Stimulated activated naive CD8-positive, alpha-beta T cell treated with anti-CD3 and anti-CD28 coated beads, Interleukin-15, Interleukin-2, amounts not matched to agents 100 ng/mL and 50 ng/mL, for 24 hours (primary cell): ENCODE measurements around the gene SH3D21.

Experiments
- H3K27ac Mint-ChIP-seq: one replicate; pipeline ENCODE4 v1.8.0; 2021; ENCODE audit warnings: mild to moderate bottlenecking, mixed read lengths
- H3K27me3 Mint-ChIP-seq: one replicate; pipeline ENCODE4 v1.8.0; 2021; ENCODE audit warnings: mixed read lengths
- H3K36me3 Mint-ChIP-seq: one replicate; pipeline ENCODE4 v1.8.0; 2021; ENCODE audit warnings: low read depth, mixed read lengths
- H3K4me1 Mint-ChIP-seq: one replicate; pipeline ENCODE4 v1.8.0; 2021; ENCODE audit warnings: low read depth, mixed read lengths
- H3K4me3 Mint-ChIP-seq: one replicate; pipeline ENCODE4 v1.8.0; 2021; ENCODE audit warnings: mild to moderate bottlenecking, mixed read lengths
- H3K9me3 Mint-ChIP-seq: one replicate; pipeline ENCODE4 v1.8.0; 2021; ENCODE audit warnings: mixed read lengths

The SH3D21 gene

GRCh38 chr1:36309397-36309796 lies 3.2 kb downstream of the SH3D21 start:
- H3K27me3 Mint-ChIP-seq, result no peaks in the 10 kb centered on the region
- H3K36me3 Mint-ChIP-seq, result peaks cover 22% of the 10 kb centered on the region
- no peaks in the 10 kb centered on the region for H3K9me3 Mint-ChIP-seq
- no peak overlapping the region for H3K4me3 Mint-ChIP-seq
- H3K4me1 Mint-ChIP-seq, result peaks cover 28% of the 10 kb centered on the region
- peak overlapping the region; percentile 52 for H3K27ac Mint-ChIP-seq

- peak overlapping the region; percentile 65 for H3K27ac Mint-ChIP-seq
- peak overlapping the region; percentile 73 for H3K4me3 Mint-ChIP-seq
- peaks cover 27% of the 10 kb centered on the region for H3K4me1 Mint-ChIP-seq
- H3K36me3 Mint-ChIP-seq, result peaks cover 4% of the 10 kb centered on the region
- H3K9me3 Mint-ChIP-seq, result no peaks in the 10 kb centered on the region
- peaks cover 4% of the 10 kb centered on the region for H3K27me3 Mint-ChIP-seq
Observed at GRCh38 chr1:36320291-36320761, 14.2 kb downstream of the SH3D21 start.

- H3K9me3 Mint-ChIP-seq, result no peaks in the 10 kb centered on the region
- peaks cover 4% of the 10 kb centered on the region for H3K36me3 Mint-ChIP-seq
- H3K27me3 Mint-ChIP-seq, result peaks cover 6% of the 10 kb centered on the region
- peak overlapping the region; percentile 73 for H3K4me3 Mint-ChIP-seq
- peaks cover 27% of the 10 kb centered on the region for H3K4me1 Mint-ChIP-seq
- H3K27ac Mint-ChIP-seq, result peak overlapping the region; percentile 65
Observed at GRCh38 chr1:36320767-36321118, 14.6 kb downstream of the SH3D21 start.

GRCh38 chr1:36321119-36321951 lies 15.2 kb downstream of the SH3D21 start:
- no peak overlapping the region for H3K27ac Mint-ChIP-seq
- H3K36me3 Mint-ChIP-seq, result peaks cover 4% of the 10 kb centered on the region

GRCh38 chr1:36322041-36322785 lies 16.0 kb downstream of the SH3D21 start:
- Mint-ChIP-seq H3K27me3 (peaks cover 18% of the 10 kb centered on the region), H3K36me3 (peaks cover 4% of the 10 kb centered on the region), H3K4me1 (peaks cover 33% of the 10 kb centered on the region), H3K9me3 (no peaks in the 10 kb centered on the region), H3K4me3 (peak overlapping the region; percentile 45), H3K27ac (no peak overlapping the region)

More at GRCh38 chr1:36321119-36321951, 15.2 kb downstream of the SH3D21 start:
- Mint-ChIP-seq H3K27me3 (peaks cover 12% of the 10 kb centered on the region), H3K9me3 (no peaks in the 10 kb centered on the region), H3K4me1 (peaks cover 28% of the 10 kb centered on the region), H3K4me3 (peak overlapping the region; percentile 73)

GRCh38 chr1:36322786-36323635 lies 16.8 kb downstream of the SH3D21 start:
- peaks cover 4% of the 10 kb centered on the region for H3K36me3 Mint-ChIP-seq
- peaks cover 33% of the 10 kb centered on the region for H3K4me1 Mint-ChIP-seq
- peaks cover 18% of the 10 kb centered on the region for H3K27me3 Mint-ChIP-seq
- no peaks in the 10 kb centered on the region for H3K9me3 Mint-ChIP-seq
- no peak overlapping the region for H3K27ac Mint-ChIP-seq
- peak overlapping the region; percentile 78 for H3K4me3 Mint-ChIP-seq

- no peaks in the 10 kb centered on the region for H3K9me3 Mint-ChIP-seq
- peaks cover 4% of the 10 kb centered on the region for H3K36me3 Mint-ChIP-seq
- H3K4me3 Mint-ChIP-seq, result peak within 1 kb of the TSS; percentile 78
- peaks cover 18% of the 10 kb centered on the region for H3K27me3 Mint-ChIP-seq
- peaks cover 33% of the 10 kb centered on the region for H3K4me1 Mint-ChIP-seq
- no peak within 1 kb of the TSS for H3K27ac Mint-ChIP-seq
Observed at GRCh38 chr1:36323636-36324352, 17.6 kb downstream of the SH3D21 start, which contains the start of gene EVA1B. Gene EVA1B, minus strand, starts transcription at chr1:36323645. Its CDS starts 608 bp downstream, at chr1:36323037.

GRCh38 chr1:36324353-36324703 lies 18.2 kb downstream of the SH3D21 start:
- H3K4me1 Mint-ChIP-seq, result peaks cover 33% of the 10 kb centered on the region
- no peak overlapping the region for H3K4me3 Mint-ChIP-seq
- no peak overlapping the region for H3K27ac Mint-ChIP-seq
- H3K9me3 Mint-ChIP-seq, result no peaks in the 10 kb centered on the region
- H3K27me3 Mint-ChIP-seq, result peaks cover 18% of the 10 kb centered on the region
- H3K36me3 Mint-ChIP-seq, result peaks cover 4% of the 10 kb centered on the region

- no peak overlapping the region for H3K4me3 Mint-ChIP-seq
- no peaks in the 10 kb centered on the region for H3K36me3 Mint-ChIP-seq
- H3K27me3 Mint-ChIP-seq, result peaks cover 18% of the 10 kb centered on the region
- no peak overlapping the region for H3K27ac Mint-ChIP-seq
- H3K4me1 Mint-ChIP-seq, result peaks cover 22% of the 10 kb centered on the region
- H3K9me3 Mint-ChIP-seq, result no peaks in the 10 kb centered on the region
Observed at GRCh38 chr1:36326499-36326898, 20.3 kb downstream of the SH3D21 start.

GRCh38 chr1:36327421-36328087 lies 21.4 kb downstream of the SH3D21 start:
- H3K4me3 Mint-ChIP-seq, result no peak overlapping the region
- H3K9me3 Mint-ChIP-seq, result no peaks in the 10 kb centered on the region
- H3K36me3 Mint-ChIP-seq, result no peaks in the 10 kb centered on the region
- H3K27ac Mint-ChIP-seq, result no peak overlapping the region
- H3K4me1 Mint-ChIP-seq, result peaks cover 17% of the 10 kb centered on the region
- H3K27me3 Mint-ChIP-seq, result peaks cover 18% of the 10 kb centered on the region

- Mint-ChIP-seq H3K4me3 (no peak overlapping the region), H3K27me3 (peaks cover 18% of the 10 kb centered on the region), H3K27ac (no peak overlapping the region), H3K9me3 (no peaks in the 10 kb centered on the region), H3K4me1 (peaks cover 17% of the 10 kb centered on the region), H3K36me3 (no peaks in the 10 kb centered on the region)
Observed at GRCh38 chr1:36328088-36328480, 21.9 kb downstream of the SH3D21 start.

- peaks cover 18% of the 10 kb centered on the region for H3K27me3 Mint-ChIP-seq
- no peaks in the 10 kb centered on the region for H3K9me3 Mint-ChIP-seq
- no peak overlapping the region for H3K4me3 Mint-ChIP-seq
- H3K4me1 Mint-ChIP-seq, result peaks cover 15% of the 10 kb centered on the region
- H3K27ac Mint-ChIP-seq, result no peak overlapping the region
- no peaks in the 10 kb centered on the region for H3K36me3 Mint-ChIP-seq
Observed at GRCh38 chr1:36328713-36329112, 22.5 kb downstream of the SH3D21 start.

- no peaks in the 10 kb centered on the region for H3K9me3 Mint-ChIP-seq
- no peaks in the 10 kb centered on the region for H3K36me3 Mint-ChIP-seq
- H3K4me3 Mint-ChIP-seq, result no peak overlapping the region
- H3K27ac Mint-ChIP-seq, result no peak overlapping the region
- H3K4me1 Mint-ChIP-seq, result peaks cover 6% of the 10 kb centered on the region
- H3K27me3 Mint-ChIP-seq, result peaks cover 13% of the 10 kb centered on the region
Observed at GRCh38 chr1:36329817-36330216, 23.6 kb downstream of the SH3D21 start.

GRCh38 chr1:36330940-36331339 lies 24.8 kb downstream of the SH3D21 start:
- H3K36me3 Mint-ChIP-seq, result no peaks in the 10 kb centered on the region
- peaks cover 6% of the 10 kb centered on the region for H3K4me1 Mint-ChIP-seq
- no peak overlapping the region for H3K4me3 Mint-ChIP-seq
- H3K9me3 Mint-ChIP-seq, result no peaks in the 10 kb centered on the region
- no peak overlapping the region for H3K27ac Mint-ChIP-seq
- H3K27me3 Mint-ChIP-seq, result peaks cover 9% of the 10 kb centered on the region
